Neural progenitor cell (in vitro differentiated cells): ENCODE measurements around the gene UROC1.

ENCODE experiments used
- EZH2 ChIP-seq: fragments of 200-600 bp; sonication (generic); IDR thresholded peaks from 2 replicates; pipeline ENCODE4 v1.6.1; 2017; ENCODE audit warnings: antibody characterized with exemption, mild to moderate bottlenecking, moderate library complexity
- EZH2phosphoT487 ChIP-seq: fragments of 200-600 bp; sonication (generic); IDR thresholded peaks from 2 replicates; pipeline ENCODE4 v1.6.1; 2017; ENCODE audit warnings: antibody characterized with exemption
- TF ChIP-seq, protein P1 (sequence below): fragments of 200-600 bp; sonication (generic); IDR thresholded peaks from 2 replicates; pipeline ENCODE4 v1.5.1; 2017; ENCODE audit warnings: antibody characterized with exemption, mild to moderate bottlenecking

DNA sequence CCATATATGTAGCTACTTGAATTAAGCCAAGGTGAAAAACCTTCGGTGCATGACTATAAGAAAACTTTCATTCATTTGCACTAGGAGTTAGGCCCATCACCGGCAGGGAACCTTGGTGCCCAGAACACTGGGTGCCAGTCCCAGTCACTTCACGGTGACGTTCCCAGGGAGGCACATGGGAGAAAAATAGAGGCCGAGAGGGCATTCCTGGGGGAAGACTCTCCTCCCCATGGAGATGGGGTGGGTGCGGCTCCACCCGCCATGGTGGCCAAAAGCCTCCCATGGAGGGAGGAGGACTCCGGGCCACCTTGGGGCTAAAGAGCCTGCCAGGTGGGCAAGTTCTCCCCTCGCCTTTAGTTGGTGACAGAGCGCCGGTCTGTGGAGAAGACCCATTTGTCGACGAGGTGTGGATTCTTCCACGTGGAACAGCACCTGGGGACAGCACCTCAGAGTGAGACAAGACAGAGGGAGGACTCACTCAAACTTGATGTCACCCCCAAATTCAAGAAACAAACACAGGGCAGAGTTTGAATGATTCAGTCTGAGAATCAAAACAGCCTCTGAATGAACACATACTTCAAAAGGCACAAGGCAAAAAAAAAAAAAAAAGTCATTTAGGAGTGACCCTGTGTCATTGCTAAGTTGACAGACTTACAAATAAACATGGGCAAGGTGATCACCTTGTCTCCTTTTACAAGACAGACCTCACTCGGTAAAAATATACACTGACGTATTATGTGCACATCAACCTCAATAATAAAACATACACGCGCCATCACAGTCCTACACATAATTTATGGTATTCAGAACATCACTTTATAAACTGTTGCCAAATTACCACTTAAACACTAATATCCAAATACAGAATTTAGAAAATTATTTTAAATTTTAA is 80.5 kb downstream of the UROC1 start:
- TF ChIP-seq, protein P1, sequence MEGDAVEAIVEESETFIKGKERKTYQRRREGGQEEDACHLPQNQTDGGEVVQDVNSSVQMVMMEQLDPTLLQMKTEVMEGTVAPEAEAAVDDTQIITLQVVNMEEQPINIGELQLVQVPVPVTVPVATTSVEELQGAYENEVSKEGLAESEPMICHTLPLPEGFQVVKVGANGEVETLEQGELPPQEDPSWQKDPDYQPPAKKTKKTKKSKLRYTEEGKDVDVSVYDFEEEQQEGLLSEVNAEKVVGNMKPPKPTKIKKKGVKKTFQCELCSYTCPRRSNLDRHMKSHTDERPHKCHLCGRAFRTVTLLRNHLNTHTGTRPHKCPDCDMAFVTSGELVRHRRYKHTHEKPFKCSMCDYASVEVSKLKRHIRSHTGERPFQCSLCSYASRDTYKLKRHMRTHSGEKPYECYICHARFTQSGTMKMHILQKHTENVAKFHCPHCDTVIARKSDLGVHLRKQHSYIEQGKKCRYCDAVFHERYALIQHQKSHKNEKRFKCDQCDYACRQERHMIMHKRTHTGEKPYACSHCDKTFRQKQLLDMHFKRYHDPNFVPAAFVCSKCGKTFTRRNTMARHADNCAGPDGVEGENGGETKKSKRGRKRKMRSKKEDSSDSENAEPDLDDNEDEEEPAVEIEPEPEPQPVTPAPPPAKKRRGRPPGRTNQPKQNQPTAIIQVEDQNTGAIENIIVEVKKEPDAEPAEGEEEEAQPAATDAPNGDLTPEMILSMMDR = no peak
- TF ChIP-seq EZH2phosphoT487 (no peak), EZH2 (no peak)
